ENCODE measurements around the gene MAP3K20. TPM values are rescaled to one million over a fixed set of nuclear protein-coding genes. Genes with fewer than 3 reads are reported as not detected.
"Not testable (repeated sequence)": the region's sequence is repeated elsewhere in the genome, so short reads cannot be mapped to it uniquely, and the experiment has no call there.

The MAP3K20 gene
- total RNA-seq, 1 donor from 2014 or later: 71.8 TPM

GRCh38 chr2:173153301-173153885, 77.7 kb downstream of the MAP3K20 start:
- no peak for DNase-seq (ENCODE audit: low spot score)

- DNase-seq (ENCODE audit: low spot score): no peak
Observed at GRCh38 chr2:173157676-173158293, 82.1 kb downstream of the MAP3K20 start.

GRCh38 chr2:173159791-173160463, 84.3 kb downstream of the MAP3K20 start:
- no peak for DNase-seq (ENCODE audit: low spot score)

- DNase-seq (ENCODE audit: low spot score): no peak
Observed at GRCh38 chr2:173160618-173161017, 85.0 kb downstream of the MAP3K20 start.

GRCh38 chr2:173161040-173161439, 85.4 kb downstream of the MAP3K20 start:
- DNase-seq (ENCODE audit: low spot score): no peak

GRCh38 chr2:173161507-173161906, 85.9 kb downstream of the MAP3K20 start:
- no peak for DNase-seq (ENCODE audit: low spot score)

- not testable (repeated sequence) for DNase-seq (ENCODE audit: low spot score)
Observed at GRCh38 chr2:173163357-173163756, 87.7 kb downstream of the MAP3K20 start.

- DNase-seq (ENCODE audit: low spot score): no peak
Observed at GRCh38 chr2:173164396-173164795, 88.8 kb downstream of the MAP3K20 start.

- no peak for DNase-seq (ENCODE audit: low spot score)
Observed at GRCh38 chr2:173165443-173166238, 90.0 kb downstream of the MAP3K20 start.

GRCh38 chr2:173171321-173171720, 95.7 kb downstream of the MAP3K20 start:
- DNase-seq (ENCODE audit: low spot score): no peak

- DNase-seq (ENCODE audit: low spot score): no peak
Observed at GRCh38 chr2:173171924-173172643, 96.4 kb downstream of the MAP3K20 start.

- not testable (repeated sequence) for DNase-seq (ENCODE audit: low spot score)
Observed at GRCh38 chr2:173174339-173174738, 98.7 kb downstream of the MAP3K20 start.

- DNase-seq (ENCODE audit: low spot score): no peak
Observed at GRCh38 chr2:173175222-173175621, 99.6 kb downstream of the MAP3K20 start.

GRCh38 chr2:173181982-173182381, 106.3 kb downstream of the MAP3K20 start:
- DNase-seq (ENCODE audit: low spot score): no peak

- no peak for DNase-seq (ENCODE audit: low spot score)
Observed at GRCh38 chr2:173184031-173185004, 108.7 kb downstream of the MAP3K20 start.

GRCh38 chr2:173185437-173185836, 109.8 kb downstream of the MAP3K20 start:
- DNase-seq (ENCODE audit: low spot score): no peak

GRCh38 chr2:173187941-173188788, 112.5 kb downstream of the MAP3K20 start:
- no peak for DNase-seq (ENCODE audit: low spot score)

GRCh38 chr2:173191601-173192000, 116.0 kb downstream of the MAP3K20 start:
- no peak for DNase-seq (ENCODE audit: low spot score)

GRCh38 chr2:173192071-173192470, 116.4 kb downstream of the MAP3K20 start:
- no peak for DNase-seq (ENCODE audit: low spot score)

Data from mesenteric fat pad (tissue), 1 donor.